ENCODE data around the gene KCNMA1. TPM values are rescaled to one million over a fixed set of nuclear protein-coding genes. Genes with fewer than 3 reads are reported as not detected.
"Not testable (repeated sequence)": the region's sequence is repeated elsewhere in the genome, so short reads cannot be mapped to it uniquely, and the experiment has no call there.

The KCNMA1 gene
- total RNA-seq, 1 donor from 2014 or later, result 20.6 TPM

DNA sequence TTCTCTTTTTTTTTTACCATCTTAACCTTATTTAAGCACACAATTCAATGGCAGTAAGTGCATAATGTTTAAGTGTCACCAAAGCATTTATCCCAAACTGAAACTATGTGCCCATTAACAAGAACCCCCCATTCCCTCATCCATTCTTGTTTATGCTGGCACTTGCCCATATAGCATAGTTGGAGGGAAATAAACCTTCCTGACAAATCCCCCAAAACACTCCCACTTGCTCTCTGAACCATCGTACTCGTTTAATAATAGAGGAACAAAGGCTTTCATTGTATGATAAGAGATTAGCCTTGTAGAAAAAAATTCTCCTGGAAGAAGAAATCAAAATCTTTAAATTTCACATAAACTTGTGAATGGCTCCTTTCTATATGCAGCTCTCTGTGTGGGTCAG lies 26.4 kb upstream of the KCNMA1 start:
- no peak for DNase-seq (ENCODE audit: low spot score)

- no peak for DNase-seq (ENCODE audit: low spot score)
These were observed 24.1 kb upstream of the KCNMA1 start for GRCh38 chr10:77661674-77662073.

GRCh38 chr10:77661100-77661499 lies 23.5 kb upstream of the KCNMA1 start:
- no peak for DNase-seq (ENCODE audit: low spot score)

- DNase-seq (ENCODE audit: low spot score), result not testable (repeated sequence)
These were observed 21.6 kb upstream of the KCNMA1 start for GRCh38 chr10:77659046-77659670.

DNA sequence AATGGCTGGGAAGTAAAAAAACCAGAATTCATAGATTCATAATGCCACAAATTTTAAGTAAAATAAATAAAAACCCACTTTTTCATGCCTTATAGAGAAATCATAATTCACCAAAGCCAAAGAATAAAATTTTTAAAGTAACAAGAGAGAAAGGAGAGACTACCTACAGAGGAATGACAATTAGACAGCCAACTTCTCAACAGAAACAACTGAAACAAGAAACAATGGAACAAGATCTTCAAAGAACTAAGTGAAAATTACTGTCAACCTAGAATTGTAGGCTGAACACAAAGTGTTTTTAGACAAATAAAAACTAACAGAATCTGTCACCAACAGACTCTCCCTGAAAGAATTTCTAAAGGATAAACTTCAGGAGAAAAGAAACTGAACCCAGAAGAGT lies 15.6 kb upstream of the KCNMA1 start:
- DNase-seq (ENCODE audit: low spot score), result no peak

- no peak for DNase-seq (ENCODE audit: low spot score)
These were observed 12.0 kb upstream of the KCNMA1 start for GRCh38 chr10:77649333-77650331.

- no peak for DNase-seq (ENCODE audit: low spot score)
These were observed 10.9 kb upstream of the KCNMA1 start for GRCh38 chr10:77648472-77648871.

DNA sequence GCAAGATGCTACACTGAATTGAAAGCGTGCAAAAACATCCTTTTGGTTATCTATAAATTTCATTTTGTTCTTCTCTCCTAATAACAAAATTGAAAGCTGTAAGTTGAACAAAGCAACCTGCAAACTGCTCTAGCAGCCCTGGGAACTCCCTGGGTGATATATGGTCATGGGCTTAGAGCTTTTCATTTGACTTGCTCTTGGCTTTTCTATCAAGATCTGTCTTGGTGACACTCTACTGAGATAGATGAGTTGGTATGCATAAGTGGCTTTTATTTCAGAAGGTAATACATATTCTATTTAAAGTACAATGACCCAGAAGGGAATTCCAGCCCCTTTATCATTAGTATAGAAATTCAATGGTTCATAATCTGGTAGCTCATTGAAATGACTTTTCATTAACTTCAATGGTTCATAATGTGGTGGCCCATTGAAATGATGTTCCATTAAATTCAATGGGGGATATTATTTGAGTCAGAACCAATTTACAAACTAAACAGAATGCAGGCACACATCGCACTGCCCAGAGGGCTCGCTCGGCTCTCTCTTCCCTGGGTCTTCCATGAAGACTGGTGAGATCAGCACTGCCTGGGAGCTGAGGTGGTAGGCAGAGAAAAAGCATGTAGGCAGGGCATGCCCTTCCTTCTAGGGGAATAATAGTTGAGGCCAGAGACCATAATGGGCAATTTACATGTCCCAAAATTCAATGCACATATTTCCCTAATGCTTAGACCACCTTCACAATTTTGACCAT lies 10.1 kb upstream of the KCNMA1 start:
- DNase-seq (ENCODE audit: low spot score), result no peak

GRCh38 chr10:77644557-77645243 lies 7.1 kb upstream of the KCNMA1 start:
- no peak for DNase-seq (ENCODE audit: low spot score)

DNA sequence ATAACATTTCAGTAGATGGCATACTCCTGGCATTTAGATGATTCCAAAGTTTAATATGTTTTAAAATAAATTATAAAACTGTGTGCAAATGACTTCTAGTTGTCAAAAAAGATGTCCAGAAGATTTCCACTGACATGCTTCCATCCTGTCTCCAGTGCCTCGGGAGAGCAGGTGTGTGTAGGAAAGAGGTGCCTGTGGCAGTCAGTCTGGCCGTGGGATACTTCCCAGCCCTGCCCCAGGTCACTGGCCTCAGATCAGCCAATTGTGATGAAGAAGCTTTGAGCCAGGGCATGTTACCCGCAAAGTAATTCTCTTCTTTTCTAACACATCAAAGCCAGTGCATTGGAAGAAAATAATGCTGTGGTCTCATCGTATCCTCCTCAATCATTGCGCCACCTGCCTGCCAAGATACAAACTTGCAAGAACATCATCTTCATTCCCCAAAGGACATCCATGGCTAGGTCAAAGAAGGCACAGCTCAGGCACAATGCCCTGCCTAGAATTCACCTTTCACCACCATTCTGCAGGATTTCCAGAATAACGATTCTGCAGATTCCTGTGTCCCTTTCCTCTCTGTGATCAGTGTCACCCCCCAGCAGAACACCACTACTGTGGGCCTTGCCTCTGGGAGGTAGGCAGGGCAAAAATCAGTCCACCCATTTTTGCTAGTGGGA lies 6.3 kb upstream of the KCNMA1 start:
- DNase-seq (ENCODE audit: low spot score), result no peak

DNA sequence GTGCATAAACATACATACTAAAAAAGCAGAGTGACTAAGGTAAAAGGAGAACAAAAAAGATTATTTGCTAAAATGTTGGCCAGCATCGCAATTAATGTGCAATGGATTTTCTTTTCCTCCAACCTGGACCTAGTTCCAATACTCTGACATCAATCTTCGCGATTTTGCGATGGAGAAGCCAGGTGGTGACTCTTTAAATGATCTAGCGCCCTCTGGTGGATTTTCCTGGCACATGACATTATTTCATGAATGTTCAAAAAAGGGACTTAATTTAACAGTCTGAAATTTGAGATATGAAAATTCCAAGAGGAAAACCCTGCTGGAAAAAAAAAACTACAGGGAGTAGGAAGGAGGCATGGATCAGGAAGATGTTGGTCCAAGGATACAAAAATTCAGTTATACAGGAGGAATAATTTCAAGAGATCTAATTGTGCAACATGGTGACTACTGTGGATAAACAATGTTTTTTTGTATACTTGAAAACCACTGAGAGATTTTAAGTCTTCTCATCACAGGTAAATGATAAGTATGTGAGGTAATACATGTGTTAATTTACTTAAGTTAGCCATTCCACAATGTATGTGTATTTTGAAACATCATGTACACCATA lies 4.3 kb upstream of the KCNMA1 start:
- DNase-seq (ENCODE audit: low spot score), result no peak

DNA sequence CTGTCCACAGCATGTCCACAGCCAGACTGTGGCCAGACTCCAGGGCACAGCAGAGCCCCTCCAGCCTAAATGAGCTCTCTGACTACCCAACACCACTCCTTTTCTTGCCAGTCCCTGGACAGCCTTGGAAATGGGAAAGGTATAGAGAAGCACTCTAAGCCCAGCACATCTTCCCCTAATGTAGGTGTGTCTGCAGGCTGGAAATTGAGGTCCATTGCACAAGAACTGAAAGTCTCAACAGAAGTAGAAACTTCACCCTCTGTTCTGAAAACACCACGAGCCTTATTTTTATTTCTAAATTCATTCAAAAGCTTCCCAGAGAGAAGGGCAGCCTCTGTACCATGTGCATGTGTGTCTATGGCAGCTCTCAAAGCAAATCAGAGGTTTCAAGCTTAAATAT lies 3.7 kb upstream of the KCNMA1 start:
- DNase-seq (ENCODE audit: low spot score), result no peak

GRCh38 chr10:77640167-77640566 lies 2.6 kb upstream of the KCNMA1 start:
- DNase-seq (ENCODE audit: low spot score), result no peak

DNA sequence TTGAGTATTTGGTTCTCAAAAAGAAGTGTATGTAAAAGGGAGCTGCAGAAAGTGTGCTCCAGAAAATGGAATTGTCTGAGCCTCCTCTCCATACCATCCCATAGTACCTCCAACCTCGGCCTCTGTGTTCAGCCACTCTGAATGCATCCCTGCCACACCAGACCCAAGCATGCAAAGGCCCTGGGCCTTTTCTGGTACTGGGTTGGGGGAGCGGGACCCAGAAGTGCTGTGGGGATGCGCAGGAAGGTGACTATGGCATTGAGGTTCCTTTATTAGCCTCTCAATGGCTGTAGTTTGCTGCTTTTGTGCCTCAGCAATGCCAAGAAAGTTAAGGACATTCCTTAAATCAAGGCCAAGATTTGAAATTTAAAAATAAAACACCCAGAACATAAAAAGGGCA lies 2.1 kb upstream of the KCNMA1 start:
- no peak for DNase-seq (ENCODE audit: low spot score)

DNA sequence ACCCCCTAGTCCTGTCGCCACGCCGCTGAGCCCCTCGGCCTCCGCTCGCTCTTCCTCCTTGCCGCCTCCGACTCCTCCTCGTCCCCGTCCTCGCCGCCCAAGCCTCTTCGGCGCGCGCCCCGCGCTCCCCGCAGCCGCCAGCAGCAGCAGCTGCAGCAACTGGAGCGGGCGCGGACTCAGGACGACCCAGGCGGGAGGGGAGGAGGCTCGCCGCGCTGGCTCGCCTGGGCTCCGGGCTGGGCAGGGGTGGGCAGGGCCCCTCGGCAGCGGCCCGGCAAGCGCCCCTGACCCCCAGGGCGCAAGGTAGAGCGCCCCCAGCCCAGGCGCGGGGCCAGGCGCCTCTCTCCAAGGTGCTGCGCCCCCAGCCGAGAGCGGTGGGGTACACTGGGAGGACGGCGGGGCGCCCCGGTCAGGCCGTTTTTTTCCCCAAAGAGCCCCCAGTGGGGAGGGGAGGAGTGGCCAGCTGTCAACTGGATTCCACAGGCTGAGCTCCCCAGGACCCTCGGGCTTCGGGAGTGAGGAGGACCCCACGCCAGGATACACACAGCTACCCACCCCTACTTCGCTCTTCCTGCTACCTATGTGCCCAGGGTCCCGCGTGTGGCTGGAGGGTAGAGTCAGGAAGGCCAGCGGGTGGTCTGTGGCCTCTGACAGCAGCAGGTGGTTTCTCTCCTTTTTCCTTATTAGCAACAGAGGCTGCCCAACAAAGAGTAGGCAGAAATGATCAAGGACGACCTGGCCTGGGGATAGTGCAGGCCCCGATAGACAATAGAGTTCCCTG lies 903 bp upstream of the KCNMA1 start:
- no peak for DNase-seq (ENCODE audit: low spot score)

- DNase-seq (ENCODE audit: low spot score), result no peak
These were observed 559 bp downstream of the KCNMA1 start for GRCh38 chr10:77636967-77637531.

DNA sequence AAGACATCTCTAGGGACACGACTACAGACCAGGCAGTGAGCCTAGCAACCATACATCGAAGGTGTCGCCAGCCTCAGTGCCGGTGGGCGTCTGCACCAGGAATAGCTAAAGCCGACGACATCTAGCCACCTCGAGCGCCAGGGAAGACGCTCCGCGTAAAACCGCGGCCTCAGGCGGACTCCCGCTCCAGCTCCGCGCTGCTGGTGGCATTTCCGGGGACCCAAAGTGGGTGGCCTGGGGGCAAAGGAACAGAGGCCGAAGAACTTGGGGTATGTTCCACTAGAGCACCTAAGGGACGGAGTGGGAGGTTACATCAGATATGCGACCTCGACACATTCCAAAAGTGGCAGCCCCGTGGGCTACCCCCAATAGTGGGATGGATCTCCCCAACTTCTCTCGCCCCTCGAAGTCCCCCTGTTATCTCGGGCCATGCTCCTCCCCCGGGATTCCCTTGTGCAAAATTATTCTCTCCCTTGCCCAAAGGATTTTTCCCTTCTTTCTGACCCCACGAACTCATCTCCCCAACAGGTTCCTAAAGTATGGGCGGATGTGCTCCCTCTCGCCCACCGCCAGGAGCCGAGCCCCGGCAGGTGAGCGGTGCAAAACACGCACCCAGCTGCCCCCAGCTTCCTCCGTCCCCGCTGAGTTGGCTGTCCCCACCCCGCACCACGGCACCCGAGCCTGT lies 1.2 kb downstream of the KCNMA1 start:
- no peak for DNase-seq (ENCODE audit: low spot score)

DNA sequence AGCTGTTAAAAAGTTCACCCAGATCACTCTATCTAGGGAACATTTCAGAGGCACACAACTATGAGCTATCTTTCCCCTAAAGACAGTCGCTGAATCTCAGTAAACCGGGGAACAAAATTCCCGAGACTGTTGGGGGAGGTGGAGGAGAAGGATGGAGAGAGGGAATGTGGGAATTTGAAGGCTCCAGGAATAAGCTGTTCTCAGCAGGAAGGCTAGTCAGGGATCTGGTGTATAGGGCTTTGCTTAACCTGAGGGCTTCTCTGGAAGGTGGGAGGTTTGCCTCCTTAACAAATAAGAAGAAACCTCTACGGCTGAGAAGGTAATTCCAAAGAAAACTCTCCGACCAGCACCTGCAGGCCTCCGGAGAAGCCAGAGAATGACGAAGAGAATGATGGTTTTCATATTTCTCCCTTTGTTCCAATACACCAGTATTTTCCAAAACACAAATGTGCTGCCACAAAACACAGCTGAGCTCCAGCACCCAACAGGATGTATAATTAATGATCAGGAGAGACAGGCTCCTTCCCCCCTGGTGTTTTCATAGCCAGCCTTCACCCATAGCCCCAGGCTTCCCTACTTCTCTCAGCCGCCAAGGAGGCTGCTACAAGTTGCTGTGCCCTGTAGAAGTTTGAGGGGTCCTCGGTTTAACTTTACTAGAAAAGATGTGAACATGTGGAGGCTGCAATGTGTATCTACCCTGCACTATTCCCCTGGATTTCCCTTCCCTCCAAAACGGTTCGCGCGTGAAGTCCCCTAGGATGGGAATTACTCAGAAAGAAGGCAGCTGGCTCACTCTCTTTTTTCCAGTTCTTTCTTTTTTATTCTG lies 2.0 kb downstream of the KCNMA1 start:
- no peak for DNase-seq (ENCODE audit: low spot score)

Data from mesenteric fat pad (tissue), 1 donor.